ENCODE data around the gene CNTRL. TPM values are rescaled to one million over a fixed set of nuclear protein-coding genes. Genes with fewer than 3 reads are reported as not detected.

Gene CNTRL
- total RNA-seq, 1 donor from 2014 or later, result 6.7 TPM

GRCh38 chr9:121059998-121060636, 14.6 kb upstream of the CNTRL start:
- DNase-seq (ENCODE audit: low read depth), result peak; percentile 14

GRCh38 chr9:121066850-121067249, 7.9 kb upstream of the CNTRL start:
- DNase-seq (ENCODE audit: low read depth), result no peak
- Histone ChIP-seq H3K27me3 (ENCODE audit: control insufficient read depth, insufficient read depth, low read length) (no peaks in the 10 kb centered on the region), H3K36me3 (ENCODE audit: control insufficient read depth, insufficient read depth, low read length) (no peaks in the 10 kb centered on the region), H3K4me3 (ENCODE audit: low read depth, low read length) (no peak overlapping the region)
- TF ChIP-seq, protein P1, sequence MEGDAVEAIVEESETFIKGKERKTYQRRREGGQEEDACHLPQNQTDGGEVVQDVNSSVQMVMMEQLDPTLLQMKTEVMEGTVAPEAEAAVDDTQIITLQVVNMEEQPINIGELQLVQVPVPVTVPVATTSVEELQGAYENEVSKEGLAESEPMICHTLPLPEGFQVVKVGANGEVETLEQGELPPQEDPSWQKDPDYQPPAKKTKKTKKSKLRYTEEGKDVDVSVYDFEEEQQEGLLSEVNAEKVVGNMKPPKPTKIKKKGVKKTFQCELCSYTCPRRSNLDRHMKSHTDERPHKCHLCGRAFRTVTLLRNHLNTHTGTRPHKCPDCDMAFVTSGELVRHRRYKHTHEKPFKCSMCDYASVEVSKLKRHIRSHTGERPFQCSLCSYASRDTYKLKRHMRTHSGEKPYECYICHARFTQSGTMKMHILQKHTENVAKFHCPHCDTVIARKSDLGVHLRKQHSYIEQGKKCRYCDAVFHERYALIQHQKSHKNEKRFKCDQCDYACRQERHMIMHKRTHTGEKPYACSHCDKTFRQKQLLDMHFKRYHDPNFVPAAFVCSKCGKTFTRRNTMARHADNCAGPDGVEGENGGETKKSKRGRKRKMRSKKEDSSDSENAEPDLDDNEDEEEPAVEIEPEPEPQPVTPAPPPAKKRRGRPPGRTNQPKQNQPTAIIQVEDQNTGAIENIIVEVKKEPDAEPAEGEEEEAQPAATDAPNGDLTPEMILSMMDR (IDR thresholded peaks at IDR 0.05; ENCODE audit: insufficient read depth, low read length, poor library complexity, severe bottlenecking), result no peak

More at GRCh38 chr9:121059998-121060636, 14.6 kb upstream of the CNTRL start:
- Histone ChIP-seq H3K4me3 (ENCODE audit: low read depth, low read length) (no peak overlapping the region), H3K27me3 (ENCODE audit: control insufficient read depth, insufficient read depth, low read length) (no peaks in the 10 kb centered on the region), H3K36me3 (ENCODE audit: control insufficient read depth, insufficient read depth, low read length) (no peaks in the 10 kb centered on the region)
- TF ChIP-seq, protein P1 (IDR thresholded peaks at IDR 0.05; ENCODE audit: insufficient read depth, low read length, poor library complexity, severe bottlenecking), result peak; percentile 69

DNA sequence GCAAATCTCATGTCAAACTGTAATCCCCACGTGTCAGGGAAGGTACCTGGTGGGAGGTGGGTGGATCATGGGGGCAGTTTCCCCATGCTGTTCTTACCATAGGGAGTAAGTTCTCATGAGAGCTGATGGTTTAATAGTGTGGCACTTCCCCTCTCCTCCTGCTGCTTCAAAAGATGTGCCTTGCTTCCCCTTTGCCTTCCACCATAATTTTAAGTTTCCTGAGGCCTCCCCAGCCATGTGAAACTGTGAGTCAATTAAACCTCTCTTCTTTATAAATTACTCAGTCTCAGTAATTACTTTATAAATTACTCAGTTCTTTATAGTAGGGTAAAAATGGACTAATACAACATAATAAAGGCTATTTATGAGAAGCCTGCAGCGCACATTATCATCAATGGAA, 7.1 kb upstream of the CNTRL start:
- no peak overlapping the region for H3K4me3 ChIP-seq (ENCODE audit: low read depth, low read length)
- H3K27me3 ChIP-seq (ENCODE audit: control insufficient read depth, insufficient read depth, low read length), result no peaks in the 10 kb centered on the region
- TF ChIP-seq, protein P1 (IDR thresholded peaks at IDR 0.05; ENCODE audit: insufficient read depth, low read length, poor library complexity, severe bottlenecking), result no peak
- no peaks in the 10 kb centered on the region for H3K36me3 ChIP-seq (ENCODE audit: control insufficient read depth, insufficient read depth, low read length)
- DNase-seq (ENCODE audit: low read depth), result no peak

DNA sequence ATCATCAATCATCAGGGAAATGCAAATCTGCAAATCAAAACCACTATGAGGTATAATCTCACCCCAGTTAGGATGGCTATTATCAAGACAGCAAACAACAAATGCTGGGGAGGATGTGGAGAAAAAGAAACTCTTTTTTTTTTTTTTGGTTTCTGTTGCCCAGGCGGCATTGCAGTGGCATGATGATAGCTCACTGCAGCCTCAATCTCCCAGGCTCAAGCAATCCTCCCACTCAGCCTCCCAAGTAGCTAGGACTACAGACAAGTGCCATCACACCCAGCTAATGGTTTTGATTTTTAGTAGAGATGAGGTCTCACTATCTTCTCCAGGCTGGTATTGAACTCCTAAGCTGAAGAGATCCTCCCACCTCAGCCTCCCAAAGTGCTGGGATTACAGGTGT, 5.4 kb upstream of the CNTRL start:
- no peak overlapping the region for H3K4me3 ChIP-seq (ENCODE audit: low read depth, low read length)
- no peaks in the 10 kb centered on the region for H3K27me3 ChIP-seq (ENCODE audit: control insufficient read depth, insufficient read depth, low read length)
- no peak for DNase-seq (ENCODE audit: low read depth)
- H3K36me3 ChIP-seq (ENCODE audit: control insufficient read depth, insufficient read depth, low read length), result no peaks in the 10 kb centered on the region
- TF ChIP-seq, protein P1 (IDR thresholded peaks at IDR 0.05; ENCODE audit: insufficient read depth, low read length, poor library complexity, severe bottlenecking), result no peak

DNA sequence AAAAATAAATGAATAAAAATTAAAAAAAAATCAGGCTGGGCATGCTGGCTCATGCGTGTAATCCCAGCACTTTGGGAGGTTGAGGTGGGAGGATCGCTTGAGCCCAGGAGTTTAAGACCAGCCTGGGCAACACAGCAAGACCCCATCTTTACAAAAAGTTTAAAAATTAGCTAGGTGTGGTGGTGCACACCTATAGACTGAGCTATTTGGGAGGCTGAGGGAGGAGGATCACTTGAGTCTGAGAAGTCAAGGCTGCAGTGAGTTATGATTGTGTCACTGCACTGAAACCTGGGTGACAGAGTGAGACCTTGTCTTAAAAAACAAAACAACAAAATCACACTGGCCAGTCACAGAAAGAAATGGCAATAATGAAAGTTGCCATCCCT, 3.4 kb upstream of the CNTRL start:
- H3K36me3 ChIP-seq (ENCODE audit: control insufficient read depth, insufficient read depth, low read length), result no peaks in the 10 kb centered on the region
- no peaks in the 10 kb centered on the region for H3K27me3 ChIP-seq (ENCODE audit: control insufficient read depth, insufficient read depth, low read length)
- no peak for DNase-seq (ENCODE audit: low read depth)
- H3K4me3 ChIP-seq (ENCODE audit: low read depth, low read length), result no peak overlapping the region
- TF ChIP-seq, protein P1 (IDR thresholded peaks at IDR 0.05; ENCODE audit: insufficient read depth, low read length, poor library complexity, severe bottlenecking), result no peak

Data from kidney epithelial cell (primary cell).